Measurements from ENCODE around the gene SLIT3. TPM values are rescaled to one million over a fixed set of nuclear protein-coding genes. Genes with fewer than 3 reads are reported as not detected.

SLIT3 gene
- total and polyA plus RNA-seq, 2 donors (not counting 3 experiments of a cell fraction or from before 2014, with no cell fraction given): 0.90 to 1.0 TPM

DNA sequence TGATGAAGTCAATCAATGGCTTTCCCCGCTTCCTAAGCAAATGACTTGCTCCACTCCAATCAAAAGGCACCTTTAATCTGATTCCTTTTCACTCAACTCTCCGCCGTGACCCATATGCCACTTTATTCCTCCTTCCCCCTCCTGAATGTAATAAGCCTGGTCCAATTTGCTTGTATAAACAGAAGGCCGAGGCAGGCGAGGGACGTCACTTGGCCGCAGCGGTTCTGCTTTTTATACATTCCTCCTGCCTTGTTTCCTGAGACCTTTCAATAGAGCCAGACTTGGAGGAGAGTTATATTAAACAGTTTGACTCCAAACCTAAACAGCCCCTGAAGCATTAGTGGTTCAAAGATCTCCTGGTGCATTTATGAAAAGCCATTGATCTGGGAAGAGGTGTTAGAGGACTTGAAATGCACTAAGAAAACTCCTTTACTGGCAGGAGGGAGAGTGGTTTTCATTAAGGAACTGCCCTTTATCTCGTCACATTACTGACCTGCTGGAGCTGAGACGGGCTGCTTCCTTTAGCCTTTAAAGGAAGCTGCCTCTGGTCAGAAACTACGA lies 273.4 kb downstream of the SLIT3 start:
- intact Hi-C loops (cut with micrococcal nuclease) (no loop called here), dilution Hi-C loops (cut with MboI; ENCODE audit: extremely low pct_ligation_motif_present, low sequenced_read_pairs) (no loop called here)
- ChIA-PET CTCF (no interaction called here), POLR2A (no interaction called here)
- H3K4me1 ChIP-seq (ENCODE audit: control insufficient read depth, extremely low read depth, insufficient read depth, low read length): no peaks in the 10 kb centered on the region
- no peaks in the 10 kb centered on the region for H3K9me1 ChIP-seq (replicated peaks; ENCODE audit: control insufficient read depth, extremely low read depth, insufficient read depth, low read length)
- H3K4me3 ChIP-seq (replicated peaks in 1 of 3; ENCODE audit: insufficient read depth in 1 of 3, low read depth in 1 of 3, low read length in 3 of 3): no peak overlapping the region
- H2AFZ ChIP-seq (ENCODE audit: low read depth, low read length): no peak overlapping the region
- no peak overlapping the region for H3K9ac ChIP-seq (replicated peaks; ENCODE audit: extremely low read depth, insufficient read depth, low read length)
- no peaks in the 10 kb centered on the region for H3K9me3 ChIP-seq (replicated peaks; ENCODE audit: control insufficient read depth, insufficient read depth, low read length)
- DNase-seq (ENCODE audit: low read depth, low spot score) (peak; percentile 18), FAIRE-seq (no peak)
- no peak overlapping the region for H3K4me2 ChIP-seq (ENCODE audit: insufficient read depth, low read length)
- H3K27ac ChIP-seq (ENCODE audit: insufficient read depth, low read depth, low read length): no peak overlapping the region
- H3K79me2 ChIP-seq (ENCODE audit: control insufficient read depth, insufficient read depth, low read length): no peaks in the 10 kb centered on the region
- no peaks in the 10 kb centered on the region for H3K27me3 ChIP-seq (ENCODE audit: control insufficient read depth in 2 of 2, insufficient read depth in 2 of 2, low read length in 2 of 2)
- no peaks in the 10 kb centered on the region for H3K36me3 ChIP-seq (ENCODE audit: control insufficient read depth in 2 of 2, extremely low read depth in 1 of 2, insufficient read depth in 2 of 2, low read length in 2 of 2)
- no peaks in the 10 kb centered on the region for H4K20me1 ChIP-seq (replicated peaks; ENCODE audit: control insufficient read depth, extremely low read depth, insufficient read depth, low read length)
- BruUV-seq (replicated peaks): no TSS peak
- TF ChIP-seq POLR2A (IDR thresholded peaks at IDR 0.05; ENCODE audit: low read depth, low read length) (no peak), MYC (IDR thresholded peaks at IDR 0.05; ENCODE audit: low read depth, low read length) (no peak), FOS (IDR thresholded peaks at IDR 0.05; ENCODE audit: borderline replicate concordance, insufficient read depth, low read length) (no peak), EZH2 (IDR thresholded peaks at IDR 0.05; ENCODE audit: borderline replicate concordance, low read depth, low read length, severe bottlenecking) (no peak), GATA2 (IDR thresholded peaks at IDR 0.05; ENCODE audit: insufficient read depth, insufficient read length, low read depth, low read length) (no peak), JUN (IDR thresholded peaks at IDR 0.05; ENCODE audit: borderline replicate concordance, insufficient read depth, insufficient read length, low read depth) (no peak), POLR2AphosphoS5 (IDR thresholded peaks at IDR 0.05; ENCODE audit: insufficient read depth, low read depth, low read length) (no peak)
- TF ChIP-seq, protein P1, sequence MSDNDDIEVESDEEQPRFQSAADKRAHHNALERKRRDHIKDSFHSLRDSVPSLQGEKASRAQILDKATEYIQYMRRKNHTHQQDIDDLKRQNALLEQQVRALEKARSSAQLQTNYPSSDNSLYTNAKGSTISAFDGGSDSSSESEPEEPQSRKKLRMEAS (IDR thresholded peaks at IDR 0.05; ENCODE audit: insufficient read depth, insufficient read length): no peak
- TF ChIP-seq, protein P2, sequence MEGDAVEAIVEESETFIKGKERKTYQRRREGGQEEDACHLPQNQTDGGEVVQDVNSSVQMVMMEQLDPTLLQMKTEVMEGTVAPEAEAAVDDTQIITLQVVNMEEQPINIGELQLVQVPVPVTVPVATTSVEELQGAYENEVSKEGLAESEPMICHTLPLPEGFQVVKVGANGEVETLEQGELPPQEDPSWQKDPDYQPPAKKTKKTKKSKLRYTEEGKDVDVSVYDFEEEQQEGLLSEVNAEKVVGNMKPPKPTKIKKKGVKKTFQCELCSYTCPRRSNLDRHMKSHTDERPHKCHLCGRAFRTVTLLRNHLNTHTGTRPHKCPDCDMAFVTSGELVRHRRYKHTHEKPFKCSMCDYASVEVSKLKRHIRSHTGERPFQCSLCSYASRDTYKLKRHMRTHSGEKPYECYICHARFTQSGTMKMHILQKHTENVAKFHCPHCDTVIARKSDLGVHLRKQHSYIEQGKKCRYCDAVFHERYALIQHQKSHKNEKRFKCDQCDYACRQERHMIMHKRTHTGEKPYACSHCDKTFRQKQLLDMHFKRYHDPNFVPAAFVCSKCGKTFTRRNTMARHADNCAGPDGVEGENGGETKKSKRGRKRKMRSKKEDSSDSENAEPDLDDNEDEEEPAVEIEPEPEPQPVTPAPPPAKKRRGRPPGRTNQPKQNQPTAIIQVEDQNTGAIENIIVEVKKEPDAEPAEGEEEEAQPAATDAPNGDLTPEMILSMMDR (IDR thresholded peaks at IDR 0.05; ENCODE audit: extremely low read depth in 1 of 2, insufficient read depth in 1 of 2, low read depth in 1 of 2, low read length in 2 of 2): no peak
